ENCODE results near the gene DENND1B.
"Not testable (repeated sequence)": the region's sequence is repeated elsewhere in the genome, so short reads cannot be mapped to it uniquely, and the experiment has no call there.

Gene DENND1B

GRCh38 chr1:197622371-197622770 lies 152.9 kb downstream of the DENND1B start:
- DNase-seq (ENCODE audit: low read depth), result no peak

- no peak for DNase-seq (ENCODE audit: low read depth)
Measured at GRCh38 chr1:197621761-197622160, 153.5 kb downstream of the DENND1B start.

GRCh38 chr1:197620714-197621163 lies 154.5 kb downstream of the DENND1B start:
- no peak for DNase-seq (ENCODE audit: low read depth)

GRCh38 chr1:197619008-197619640 lies 156.2 kb downstream of the DENND1B start:
- peak; percentile 58 for DNase-seq (ENCODE audit: low read depth)

GRCh38 chr1:197618061-197618460 lies 157.2 kb downstream of the DENND1B start:
- no peak for DNase-seq (ENCODE audit: low read depth)

GRCh38 chr1:197615693-197616011 lies 159.6 kb downstream of the DENND1B start:
- no peak for DNase-seq (ENCODE audit: low read depth)

- DNase-seq (ENCODE audit: low read depth), result peak; percentile 63
Measured at GRCh38 chr1:197614916-197615692, 160.2 kb downstream of the DENND1B start.

- DNase-seq (ENCODE audit: low read depth), result no peak
Measured at GRCh38 chr1:197606168-197606845, 169.0 kb downstream of the DENND1B start.

GRCh38 chr1:197604302-197604701 lies 171.0 kb downstream of the DENND1B start:
- DNase-seq (ENCODE audit: low read depth), result no peak

GRCh38 chr1:197600751-197601150 lies 174.5 kb downstream of the DENND1B start:
- DNase-seq (ENCODE audit: low read depth), result no peak

GRCh38 chr1:197599789-197600188 lies 175.5 kb downstream of the DENND1B start:
- no peak for DNase-seq (ENCODE audit: low read depth)

GRCh38 chr1:197598935-197599334 lies 176.3 kb downstream of the DENND1B start:
- DNase-seq (ENCODE audit: low read depth), result no peak

GRCh38 chr1:197595304-197595904 lies 179.9 kb downstream of the DENND1B start:
- no peak for DNase-seq (ENCODE audit: low read depth)

GRCh38 chr1:197590687-197591086 lies 184.6 kb downstream of the DENND1B start:
- no peak for DNase-seq (ENCODE audit: low read depth)

- no peak for DNase-seq (ENCODE audit: low read depth)
Measured at GRCh38 chr1:197585809-197586208, 189.5 kb downstream of the DENND1B start.

- DNase-seq (ENCODE audit: low read depth), result no peak
Measured at GRCh38 chr1:197577580-197577979, 197.7 kb downstream of the DENND1B start.

GRCh38 chr1:197575531-197575930 lies 199.7 kb downstream of the DENND1B start:
- not testable (repeated sequence) for DNase-seq (ENCODE audit: low read depth)

GRCh38 chr1:197572169-197572568 lies 203.1 kb downstream of the DENND1B start:
- no peak for DNase-seq (ENCODE audit: low read depth)

GRCh38 chr1:197567442-197567841 lies 207.8 kb downstream of the DENND1B start:
- DNase-seq (ENCODE audit: low read depth), result no peak

GRCh38 chr1:197561041-197561440 lies 214.2 kb downstream of the DENND1B start:
- no peak for DNase-seq (ENCODE audit: low read depth)

GRCh38 chr1:197559655-197560054 lies 215.6 kb downstream of the DENND1B start:
- DNase-seq (ENCODE audit: low read depth), result no peak

- DNase-seq (ENCODE audit: low read depth), result no peak
Measured at GRCh38 chr1:197559244-197559643, 216.0 kb downstream of the DENND1B start.

GRCh38 chr1:197557302-197557701 lies 218.0 kb downstream of the DENND1B start:
- DNase-seq (ENCODE audit: low read depth), result peak; percentile 59
